ENCODE measurements around the gene SETDB1.
A peak's percentile ranks its signal among the peaks of the same experiment; 100 is the strongest.

Gene SETDB1

GRCh38 chr1:150974580-150975478 is 48.7 kb downstream of the SETDB1 start, which contains the start of gene CERS2:
CERS2 (minus strand) TSS chr1:150974835; CDS start chr1:150969090, 5,745 bp downstream.
- peak in 2 of 3 experiments; percentile 51 to 52 for DNase-seq (ENCODE audit: low read depth in 2 of 3, low spot score in 2 of 3)

GRCh38 chr1:150976401-150976821 is 50.2 kb downstream of the SETDB1 start:
- DNase-seq (ENCODE audit: low read depth in 2 of 3, low spot score in 2 of 3) = no peak

- peak; percentile 40 to 57 (median 40) for DNase-seq (ENCODE audit: low read depth in 2 of 3, low spot score in 2 of 3)
These were observed 50.9 kb downstream of the SETDB1 start for GRCh38 chr1:150976879-150977694.

- peak; percentile 57 to 85 (median 82) for DNase-seq (ENCODE audit: low read depth in 2 of 3, low spot score in 2 of 3)
These were observed 53.2 kb downstream of the SETDB1 start for GRCh38 chr1:150979092-150980056.

- DNase-seq (ENCODE audit: low read depth in 2 of 3, low spot score in 2 of 3) = no peak
These were observed 55.1 kb downstream of the SETDB1 start for GRCh38 chr1:150981177-150981804.

- no peak for DNase-seq (ENCODE audit: low read depth in 2 of 3, low spot score in 2 of 3)
These were observed 55.9 kb downstream of the SETDB1 start, which contains the start of gene ANXA9 for GRCh38 chr1:150981805-150982712. ANXA9 (plus strand) TSS chr1:150982292; CDS start chr1:150983106, 814 bp downstream.

- no peak for DNase-seq (ENCODE audit: low read depth in 2 of 3, low spot score in 2 of 3)
These were observed 59.1 kb downstream of the SETDB1 start for GRCh38 chr1:150985179-150985825.

- DNase-seq (ENCODE audit: low read depth in 2 of 3, low spot score in 2 of 3) = no peak
These were observed 61.8 kb downstream of the SETDB1 start for GRCh38 chr1:150987924-150988323.

- no peak for DNase-seq (ENCODE audit: low read depth in 2 of 3, low spot score in 2 of 3)
These were observed 66.5 kb downstream of the SETDB1 start for GRCh38 chr1:150992626-150993025.

- no peak for DNase-seq (ENCODE audit: low read depth in 2 of 3, low spot score in 2 of 3)
These were observed 68.1 kb downstream of the SETDB1 start for GRCh38 chr1:150994248-150994647.

GRCh38 chr1:150995460-150995859 is 69.3 kb downstream of the SETDB1 start:
- no peak for DNase-seq (ENCODE audit: low read depth in 2 of 3, low spot score in 2 of 3)

GRCh38 chr1:150995896-150996295 is 69.7 kb downstream of the SETDB1 start:
- DNase-seq (ENCODE audit: low read depth in 2 of 3, low spot score in 2 of 3) = no peak

GRCh38 chr1:150997126-150997872 is 71.1 kb downstream of the SETDB1 start:
- no peak for DNase-seq (ENCODE audit: low read depth in 2 of 3, low spot score in 2 of 3)

GRCh38 chr1:150997949-150998348 is 71.8 kb downstream of the SETDB1 start:
- DNase-seq (ENCODE audit: low read depth in 2 of 3, low spot score in 2 of 3) = no peak

GRCh38 chr1:150999051-150999674 is 73.0 kb downstream of the SETDB1 start:
- DNase-seq (ENCODE audit: low read depth in 2 of 3, low spot score in 2 of 3) = no peak

- no peak for DNase-seq (ENCODE audit: low read depth in 2 of 3, low spot score in 2 of 3)
These were observed 73.8 kb downstream of the SETDB1 start for GRCh38 chr1:150999926-151000325.

GRCh38 chr1:151000408-151000807 is 74.2 kb downstream of the SETDB1 start:
- DNase-seq (ENCODE audit: low read depth in 2 of 3, low spot score in 2 of 3) = no peak

Measured in activated CD8-positive, alpha-beta memory T cell treated with anti-CD3 and anti-CD28 coated beads for 48 hours (primary cell).